ENCODE measurements around the gene OR4C15. TPM values are rescaled to one million over a fixed set of nuclear protein-coding genes. Genes with fewer than 3 reads are reported as not detected.

OR4C15 gene
- polyA plus RNA-seq (2012; ENCODE audit: insufficient read depth, insufficient read length) = not detected

- no peak for DNase-seq (ENCODE audit: low read depth, low spot score)
- no peak within 1 kb of the TSS for H3K4me3 ChIP-seq (ENCODE audit: low read length)
Observed at GRCh38 chr11:55554169-55554568, at the start of gene OR4C15. TSS of gene OR4C15 (plus strand) at chr11:55554469. CDS start at chr11:55554469, 0 bp downstream.

DNA sequence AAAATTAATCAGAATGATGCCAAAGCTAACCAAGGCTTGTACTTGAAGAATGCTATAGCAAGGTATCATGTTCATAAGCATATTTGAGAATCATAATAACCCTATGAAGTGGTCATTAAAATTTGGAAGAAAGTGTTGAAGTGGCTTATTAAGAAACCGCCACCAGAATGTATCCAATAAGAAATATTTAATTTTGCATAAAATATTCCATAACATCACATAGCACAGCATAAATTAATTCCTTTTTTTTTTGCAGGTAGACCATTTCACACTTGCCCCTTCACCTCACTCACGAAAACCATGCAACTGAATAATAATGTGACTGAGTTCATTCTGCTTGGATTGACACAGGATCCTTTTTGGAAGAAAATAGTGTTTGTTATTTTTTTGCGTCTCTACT, 17.6 kb downstream of the OR4C15 start, which contains the start of gene OR4C16:
Gene OR4C16, plus strand, starts transcription at position 301 of the 400 bp plus-strand sequence. Its CDS starts 0 bp downstream, at position 301.
- H3K4me3 ChIP-seq (ENCODE audit: low read length) = no peak within 1 kb of the TSS
- no peak for DNase-seq (ENCODE audit: low read depth, low spot score)

GRCh38 chr11:55572548-55572947, 18.3 kb downstream of the OR4C15 start:
- no peak overlapping the region for H3K4me3 ChIP-seq (ENCODE audit: low read length)
- no peak for DNase-seq (ENCODE audit: low read depth, low spot score)

All from Jurkat, Clone E6-1 (cell line).